Loucy (cell line): ENCODE measurements around the gene APMAP.

ENCODE experiments used
- EZH2phosphoT487 ChIP-seq: fragments of 200-600 bp; IDR thresholded peaks from 2 replicates; pipeline ENCODE4 v1.6.1; 2018; ENCODE audit warnings: antibody characterized with exemption, mild to moderate bottlenecking, moderate library complexity, borderline replicate concordance
- TF ChIP-seq, protein P1 (sequence below): fragments of 200-600 bp; sonication (generic); conservative IDR thresholded peaks from 2 replicates; pipeline ENCODE4 v1.5.1; 2014; ENCODE audit warnings: mild to moderate bottlenecking, antibody characterized with exemption, low read length

DNA sequence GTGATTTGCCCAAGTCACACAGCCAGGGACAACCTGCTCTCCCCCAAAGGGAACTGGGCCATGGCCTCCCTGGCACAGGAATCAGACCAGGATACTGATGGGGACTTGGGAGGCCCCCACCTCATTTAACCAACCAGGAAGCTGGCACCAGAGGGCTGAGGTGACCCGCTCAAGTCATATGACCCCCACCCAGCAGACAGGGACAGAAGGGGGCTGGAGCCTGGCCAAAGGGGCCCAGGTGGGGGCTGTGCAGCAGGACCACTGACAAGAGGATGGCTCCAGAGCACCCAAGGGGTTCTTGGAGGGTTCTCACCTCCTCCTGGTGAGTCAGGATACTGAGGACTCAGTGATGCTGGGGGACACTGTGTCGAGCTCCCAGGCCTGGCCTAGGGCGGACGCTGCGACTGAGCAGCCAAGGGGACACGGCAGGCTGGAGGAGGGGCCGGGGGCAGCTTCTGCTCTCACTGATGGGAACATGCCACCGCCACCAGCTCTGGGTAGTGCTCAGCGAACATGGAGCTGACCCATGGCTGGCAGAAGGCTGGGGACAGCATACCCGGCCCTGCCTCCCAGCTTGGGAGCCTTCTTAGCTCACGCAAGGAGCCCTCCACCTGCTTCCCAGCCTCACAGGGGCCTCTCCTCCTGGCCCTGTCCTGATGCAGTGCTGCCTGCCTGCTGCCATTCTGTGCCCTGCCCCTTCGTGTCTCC, 42.3 kb downstream of the APMAP start:
- TF ChIP-seq, protein P1, sequence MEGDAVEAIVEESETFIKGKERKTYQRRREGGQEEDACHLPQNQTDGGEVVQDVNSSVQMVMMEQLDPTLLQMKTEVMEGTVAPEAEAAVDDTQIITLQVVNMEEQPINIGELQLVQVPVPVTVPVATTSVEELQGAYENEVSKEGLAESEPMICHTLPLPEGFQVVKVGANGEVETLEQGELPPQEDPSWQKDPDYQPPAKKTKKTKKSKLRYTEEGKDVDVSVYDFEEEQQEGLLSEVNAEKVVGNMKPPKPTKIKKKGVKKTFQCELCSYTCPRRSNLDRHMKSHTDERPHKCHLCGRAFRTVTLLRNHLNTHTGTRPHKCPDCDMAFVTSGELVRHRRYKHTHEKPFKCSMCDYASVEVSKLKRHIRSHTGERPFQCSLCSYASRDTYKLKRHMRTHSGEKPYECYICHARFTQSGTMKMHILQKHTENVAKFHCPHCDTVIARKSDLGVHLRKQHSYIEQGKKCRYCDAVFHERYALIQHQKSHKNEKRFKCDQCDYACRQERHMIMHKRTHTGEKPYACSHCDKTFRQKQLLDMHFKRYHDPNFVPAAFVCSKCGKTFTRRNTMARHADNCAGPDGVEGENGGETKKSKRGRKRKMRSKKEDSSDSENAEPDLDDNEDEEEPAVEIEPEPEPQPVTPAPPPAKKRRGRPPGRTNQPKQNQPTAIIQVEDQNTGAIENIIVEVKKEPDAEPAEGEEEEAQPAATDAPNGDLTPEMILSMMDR = no peak
- TF ChIP-seq EZH2phosphoT487 = no peak
